ENCODE data around the gene SLX4IP.
A peak's percentile ranks its signal among the peaks of the same experiment; 100 is the strongest.

SLX4IP gene

DNA sequence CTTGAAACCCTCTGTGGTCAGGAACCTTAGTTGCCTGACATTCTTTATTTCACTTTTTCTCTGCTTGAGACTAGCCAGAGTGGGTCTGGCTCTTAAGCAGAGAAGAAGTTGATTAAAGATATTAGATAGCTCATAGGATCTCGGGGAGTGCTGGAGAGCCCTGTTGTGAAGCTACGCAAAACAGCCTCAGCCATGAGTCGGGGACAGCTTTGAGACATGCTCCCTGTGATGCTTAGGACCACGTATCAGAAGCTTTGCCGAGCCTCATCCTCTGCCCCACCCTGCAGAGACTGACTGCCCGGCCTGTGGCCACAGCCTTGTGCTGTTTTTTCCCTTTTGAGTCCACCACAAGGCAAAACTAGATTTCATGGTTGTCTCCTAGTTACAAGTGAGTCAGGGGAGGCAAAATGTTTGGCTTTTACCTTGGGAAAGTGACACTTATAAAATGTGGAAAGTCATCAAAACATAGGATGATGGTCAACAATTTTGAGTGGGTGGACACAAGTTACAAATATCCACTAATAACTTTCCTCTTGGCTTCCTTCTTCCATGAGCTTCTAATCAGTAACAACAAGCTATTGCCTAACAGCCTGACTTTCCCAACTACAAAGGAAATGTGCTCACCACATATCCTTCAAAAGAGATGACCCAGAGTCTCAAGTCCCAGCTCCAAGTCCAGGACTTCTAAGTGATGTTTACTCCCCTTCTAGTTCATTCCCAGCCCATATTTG lies 130.3 kb downstream of the SLX4IP start:
- no peak overlapping the region for H3K4me3 ChIP-seq (ENCODE audit: low read depth, low read length)
- H3K36me3 ChIP-seq (replicated peaks) = no peaks in the 10 kb centered on the region
- peak; percentile 66 for DNase-seq
- in situ Hi-C loops (cut with HindIII; ENCODE audit: low pct_ligation_motif_present, low sequenced_read_pairs) = no loop called here
- H3K27me3 ChIP-seq (replicated peaks) = no peaks in the 10 kb centered on the region
- H3K27ac ChIP-seq = peak overlapping the region; percentile 40
- TF ChIP-seq, protein P1, sequence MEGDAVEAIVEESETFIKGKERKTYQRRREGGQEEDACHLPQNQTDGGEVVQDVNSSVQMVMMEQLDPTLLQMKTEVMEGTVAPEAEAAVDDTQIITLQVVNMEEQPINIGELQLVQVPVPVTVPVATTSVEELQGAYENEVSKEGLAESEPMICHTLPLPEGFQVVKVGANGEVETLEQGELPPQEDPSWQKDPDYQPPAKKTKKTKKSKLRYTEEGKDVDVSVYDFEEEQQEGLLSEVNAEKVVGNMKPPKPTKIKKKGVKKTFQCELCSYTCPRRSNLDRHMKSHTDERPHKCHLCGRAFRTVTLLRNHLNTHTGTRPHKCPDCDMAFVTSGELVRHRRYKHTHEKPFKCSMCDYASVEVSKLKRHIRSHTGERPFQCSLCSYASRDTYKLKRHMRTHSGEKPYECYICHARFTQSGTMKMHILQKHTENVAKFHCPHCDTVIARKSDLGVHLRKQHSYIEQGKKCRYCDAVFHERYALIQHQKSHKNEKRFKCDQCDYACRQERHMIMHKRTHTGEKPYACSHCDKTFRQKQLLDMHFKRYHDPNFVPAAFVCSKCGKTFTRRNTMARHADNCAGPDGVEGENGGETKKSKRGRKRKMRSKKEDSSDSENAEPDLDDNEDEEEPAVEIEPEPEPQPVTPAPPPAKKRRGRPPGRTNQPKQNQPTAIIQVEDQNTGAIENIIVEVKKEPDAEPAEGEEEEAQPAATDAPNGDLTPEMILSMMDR (IDR thresholded peaks at IDR 0.05; ENCODE audit: low read depth, low read length, missing control alignments) = no peak

DNA sequence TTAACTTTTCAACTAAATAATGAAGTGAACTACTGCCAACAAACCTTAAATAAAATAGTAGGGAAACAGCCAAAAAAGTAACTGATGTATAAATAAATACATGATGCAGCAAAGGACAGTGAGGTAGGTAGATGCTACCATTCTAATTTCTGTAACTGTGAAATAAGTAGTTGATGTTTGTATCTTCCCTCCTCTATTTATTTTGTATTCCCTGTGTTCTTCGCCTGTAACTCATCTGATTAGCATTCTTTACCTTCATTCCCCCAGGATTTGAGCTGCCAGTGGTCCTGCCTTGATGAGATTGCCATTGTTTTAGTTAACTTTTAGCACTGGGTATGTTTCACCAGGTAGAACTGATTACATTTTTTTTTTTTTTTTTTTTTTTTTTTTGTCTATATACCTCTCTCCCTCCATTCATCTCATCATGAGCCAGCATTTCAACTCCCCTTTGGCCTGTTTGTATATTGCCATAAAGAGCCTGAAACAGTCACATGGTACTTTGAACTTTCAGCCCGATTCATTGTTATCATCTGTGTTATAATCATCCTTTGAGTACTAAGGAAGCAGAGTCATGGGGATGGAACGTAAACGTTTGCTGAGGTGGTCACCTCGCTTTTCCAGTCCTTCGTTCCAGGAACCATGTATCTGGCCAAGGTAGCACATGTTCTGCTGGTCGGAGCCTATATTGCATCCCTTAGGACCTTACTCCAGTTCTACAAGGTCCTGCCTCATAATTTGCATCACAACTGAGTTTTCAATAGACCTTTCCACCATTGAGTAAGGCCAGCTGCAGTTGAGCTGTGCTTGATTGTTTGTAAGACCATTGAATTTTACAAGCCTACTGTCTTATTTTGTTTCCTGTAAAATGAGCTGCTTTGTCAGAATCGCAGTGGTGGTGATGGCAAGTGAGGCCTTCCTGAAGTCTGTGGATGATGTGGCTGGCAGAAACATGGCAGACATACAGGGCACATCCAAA lies 131.1 kb downstream of the SLX4IP start:
- DNase-seq = no peak
- Histone ChIP-seq H3K27me3 (replicated peaks) (no peaks in the 10 kb centered on the region), H3K27ac (peak overlapping the region; percentile 16), H3K4me3 (ENCODE audit: low read depth, low read length) (no peak overlapping the region), H3K36me3 (replicated peaks) (no peaks in the 10 kb centered on the region)
- in situ Hi-C loops (cut with HindIII; ENCODE audit: low pct_ligation_motif_present, low sequenced_read_pairs) = no loop called here
- TF ChIP-seq, protein P1 (IDR thresholded peaks at IDR 0.05; ENCODE audit: low read depth, low read length, missing control alignments) = no peak

DNA sequence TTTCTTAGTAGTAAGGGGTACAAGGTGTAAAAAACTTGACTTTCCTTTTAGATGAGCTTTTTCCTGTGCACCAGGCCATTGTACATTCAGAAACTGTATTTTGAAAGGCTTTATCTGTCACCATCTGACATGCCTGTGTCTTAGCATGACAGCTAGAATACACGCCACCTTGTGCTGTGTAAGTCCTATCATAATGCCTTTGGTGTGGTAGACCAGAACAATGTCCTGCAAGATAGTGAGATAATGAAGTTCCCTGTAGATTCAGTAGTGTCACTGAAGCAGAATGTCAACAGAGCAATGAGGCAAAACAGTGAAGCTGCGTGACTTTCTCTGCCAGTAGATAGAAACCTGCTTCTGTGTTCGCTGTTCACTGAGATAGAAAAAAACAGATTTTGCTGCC lies 132.9 kb downstream of the SLX4IP start:
- Histone ChIP-seq H3K36me3 (replicated peaks) (no peaks in the 10 kb centered on the region), H3K27ac (no peak overlapping the region), H3K4me3 (ENCODE audit: low read depth, low read length) (no peak overlapping the region), H3K27me3 (replicated peaks) (no peaks in the 10 kb centered on the region)
- TF ChIP-seq, protein P1 (IDR thresholded peaks at IDR 0.05; ENCODE audit: low read depth, low read length, missing control alignments) = no peak
- DNase-seq = no peak
- in situ Hi-C loops (cut with HindIII; ENCODE audit: low pct_ligation_motif_present, low sequenced_read_pairs) = no loop called here

DNA sequence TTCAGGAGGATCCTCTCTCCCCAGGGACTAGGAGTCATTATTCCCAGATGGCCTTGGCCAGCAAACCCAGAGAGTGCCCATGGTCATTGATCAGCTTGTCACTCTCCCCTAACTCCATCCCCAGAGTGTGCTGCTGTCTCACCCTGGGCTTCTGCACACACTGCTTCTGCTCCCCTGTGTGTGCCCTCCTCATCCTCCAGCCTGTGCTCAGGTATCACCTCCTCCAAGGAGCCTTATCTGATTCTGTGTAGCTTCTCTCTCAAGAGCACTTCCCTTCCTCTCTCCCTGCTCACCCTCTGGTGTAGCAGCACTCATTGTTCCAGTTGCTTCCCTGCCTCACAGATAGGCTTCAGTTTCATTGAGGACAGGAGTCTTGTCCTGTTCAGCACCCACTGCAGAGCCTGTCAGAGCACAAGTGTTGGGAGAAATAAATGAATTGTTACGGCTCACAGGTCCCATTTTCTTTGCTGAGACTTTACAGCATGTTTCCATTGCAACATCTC lies 136.3 kb downstream of the SLX4IP start:
- TF ChIP-seq, protein P1 (IDR thresholded peaks at IDR 0.05; ENCODE audit: low read depth, low read length, missing control alignments) = no peak
- Histone ChIP-seq H3K27ac (no peak overlapping the region), H3K36me3 (replicated peaks) (no peaks in the 10 kb centered on the region), H3K27me3 (replicated peaks) (no peaks in the 10 kb centered on the region), H3K4me3 (ENCODE audit: low read depth, low read length) (no peak overlapping the region)
- in situ Hi-C loops (cut with HindIII; ENCODE audit: low pct_ligation_motif_present, low sequenced_read_pairs) = no loop called here
- no peak for DNase-seq

DNA sequence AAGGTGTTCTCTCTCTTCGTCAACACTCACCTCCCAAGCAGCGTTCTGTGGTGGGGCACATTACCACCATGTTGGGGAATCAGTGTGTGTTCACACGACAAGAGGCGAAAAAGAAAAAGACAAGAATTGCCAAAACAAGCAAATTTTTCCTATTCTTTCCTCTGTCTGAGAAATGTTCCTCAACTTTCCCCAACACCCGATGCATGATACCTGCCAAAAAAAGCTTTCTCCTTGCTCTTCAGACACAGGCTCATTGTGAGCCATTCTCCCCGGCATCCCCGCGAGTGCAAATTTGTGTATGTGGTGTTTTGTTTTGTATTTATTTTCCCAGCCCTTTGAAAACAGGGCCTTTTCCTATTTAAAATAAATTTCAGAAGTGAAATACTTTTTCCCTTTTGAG lies 137.7 kb downstream of the SLX4IP start:
- in situ Hi-C loops (cut with HindIII; ENCODE audit: low pct_ligation_motif_present, low sequenced_read_pairs) = no loop called here
- H3K36me3 ChIP-seq (replicated peaks) = no peaks in the 10 kb centered on the region
- H3K27ac ChIP-seq = no peak overlapping the region
- DNase-seq = no peak
- H3K4me3 ChIP-seq (ENCODE audit: low read depth, low read length) = no peak overlapping the region
- TF ChIP-seq, protein P1 (IDR thresholded peaks at IDR 0.05; ENCODE audit: low read depth, low read length, missing control alignments) = no peak
- H3K27me3 ChIP-seq (replicated peaks) = no peaks in the 10 kb centered on the region
